Heart left ventricle (tissue), 13 donors: Measurements from ENCODE around the gene LMCD1.

ENCODE experiments used
- CTCF ChIP-seq, 12 donors: fragments of 200-600 bp; sonication (generic) in 4 of 12; IDR thresholded peaks; one replicate each; pipeline versions ENCODE4 v1.5.0 to v1.8.0; 2018 to 2022; ENCODE audit warnings: antibody characterized with exemption in 12 of 12, mild to moderate bottlenecking in 5 of 12
- POLR2A ChIP-seq, 2 donors: fragments of 450-650 bp; IDR thresholded peaks; one replicate each; pipeline ENCODE4 v1.6.1; 2017; ENCODE audit warnings: antibody characterized with exemption in 2 of 2, mild to moderate bottlenecking in 2 of 2, moderate library complexity in 2 of 2
- donor health status: ischemic (EF 13 %, LVEDD 7.1; RV severe dilation, severe dysfunction).
- donor health status: DM: no; HTN: yes; CAD: no.
- donor health status: DM: no; HTN: no; CAD: no.
- donor health status: ischemic (EF 25% LVEDD 6.9; RV normal size, moderate dysfunction).
- donor health status: ischemic (EF 25% LVEDD 5.7; RV mildly dilated, moderate dysfunction).
- donor health status: ischemic (EF 35%, LVEDD 5.7; RV mildly dilated, moderate dysfunction).
- donor health status: nonischemic (EF 11% LVEDD 7.7; RV severe dilation, severe dysfunction).
- donor health status: DM: yes; HTN: yes; CAD: no.
- donor health status: PGD.
- donor health status: ischemic (EF 29% LVEDD 5.4; RV normal size, mild dysfunction).
- donor health status: nonischemic (EF 23%, LVEDD 6.1; RV moderate dilation, normal function).

- TF ChIP-seq CTCF (IDR thresholded peaks at IDR 0.05) (no peak), POLR2A (IDR thresholded peaks at IDR 0.05) (no peak)
Measured at GRCh38 chr3:8486434-8486833, 15.2 kb upstream of the LMCD1 start.
